HEK293 (cell line): Measurements from ENCODE around the gene BTBD18.
A peak's percentile ranks its signal among the peaks of the same experiment; 100 is the strongest.

Experiments
- BCL11A ChIP-seq: fragments of 450-650 bp; formaldehyde crosslinking; IDR thresholded peaks from 2 replicates; pipeline ENCODE4 v1.5.1; 2016; ENCODE audit warnings: low read depth, missing biosample characterization, missing genetic modification characterization
- SP3 ChIP-seq: fragments of 450-650 bp; formaldehyde crosslinking; IDR thresholded peaks from 2 replicates; pipeline ENCODE4 v1.5.1; 2016; ENCODE audit warnings: missing biosample characterization, missing genetic modification characterization
- SP7 ChIP-seq: fragments of 450-650 bp; formaldehyde crosslinking; IDR thresholded peaks from 2 replicates; pipeline ENCODE4 v1.5.1; 2016; ENCODE audit warnings: missing biosample characterization, missing genetic modification characterization
- ZBTB11 ChIP-seq: fragments of 450-650 bp; formaldehyde crosslinking; conservative IDR thresholded peaks from 2 replicates; pipeline ENCODE4 v1.5.1; 2016; ENCODE audit warnings: low read depth, missing biosample characterization, missing genetic modification characterization
- ZNF138 ChIP-seq: fragments of 450-650 bp; formaldehyde crosslinking; IDR thresholded peaks from 2 replicates; pipeline ENCODE4 v1.5.1; 2016; ENCODE audit warnings: missing biosample characterization, missing genetic modification characterization, borderline replicate concordance
- ZNF18 ChIP-seq: fragments of 450-650 bp; formaldehyde crosslinking; IDR thresholded peaks from 2 replicates; pipeline ENCODE4 v1.5.1; 2016; ENCODE audit warnings: missing biosample characterization, missing genetic modification characterization
- ZNF221 ChIP-seq: fragments of 450-650 bp; formaldehyde crosslinking; IDR thresholded peaks from 2 replicates; pipeline ENCODE4 v1.5.1; 2017; ENCODE audit warnings: missing biosample characterization, missing genetic modification characterization, borderline replicate concordance
- ZNF335 ChIP-seq: fragments of 450-650 bp; formaldehyde crosslinking; conservative IDR thresholded peaks from 2 replicates; pipeline ENCODE4 v1.5.1; 2016; ENCODE audit warnings: missing biosample characterization, missing genetic modification characterization
- ZNF362 ChIP-seq: fragments of 450-650 bp; formaldehyde crosslinking; IDR thresholded peaks from 2 replicates; pipeline ENCODE4 v1.5.1; 2016; ENCODE audit warnings: missing biosample characterization, missing genetic modification characterization
- ZNF555 ChIP-seq: fragments of 450-650 bp; formaldehyde crosslinking; conservative IDR thresholded peaks from 2 replicates; pipeline ENCODE4 v1.5.1; 2017; ENCODE audit warnings: missing biosample characterization, mild to moderate bottlenecking, missing genetic modification characterization, inconsistent platforms
- ZNF600 ChIP-seq: fragments of 450-650 bp; formaldehyde crosslinking; IDR thresholded peaks from 2 replicates; pipeline ENCODE4 v1.5.1; 2016; ENCODE audit warnings: missing biosample characterization, missing genetic modification characterization
- ZNF76 ChIP-seq: fragments of 450-650 bp; formaldehyde crosslinking; IDR thresholded peaks from 2 replicates; pipeline ENCODE4; 2016; ENCODE audit warnings: low read depth, missing biosample characterization, missing genetic modification characterization, borderline replicate concordance
- ZNF785 ChIP-seq: fragments of 450-650 bp; formaldehyde crosslinking; IDR thresholded peaks from 2 replicates; pipeline ENCODE4 v1.5.1; 2016; ENCODE audit warnings: missing biosample characterization, missing genetic modification characterization
- TF ChIP-seq, protein P1 (sequence below): fragments of 450-650 bp; formaldehyde crosslinking; IDR thresholded peaks from 2 replicates; pipeline ENCODE4 v1.5.1; 2016; ENCODE audit warnings: missing biosample characterization, missing genetic modification characterization
- TF ChIP-seq, protein P2 (sequence below): fragments of 450-650 bp; formaldehyde crosslinking; IDR thresholded peaks from 2 replicates; pipeline ENCODE4 v1.5.0; 2017; ENCODE audit warnings: missing biosample characterization, missing genetic modification characterization, borderline replicate concordance
- TF ChIP-seq, protein P3 (sequence below): fragments of 450-650 bp; formaldehyde crosslinking; IDR thresholded peaks from 2 replicates; pipeline ENCODE4 v1.5.1; 2016; ENCODE audit warnings: missing biosample characterization, missing genetic modification characterization
- TF ChIP-seq, protein P4 (sequence below): fragments of 450-650 bp; formaldehyde crosslinking; IDR thresholded peaks from 2 replicates; pipeline ENCODE4 v1.5.1; 2016; ENCODE audit warnings: missing biosample characterization, missing genetic modification characterization
- TF ChIP-seq, protein P5 (sequence below): fragments of 450-650 bp; formaldehyde crosslinking; IDR thresholded peaks from 2 replicates; pipeline ENCODE4 v1.5.1; 2016; ENCODE audit warnings: missing biosample characterization, missing genetic modification characterization

The BTBD18 gene

GRCh38 chr11:57773026-57773598, 21.5 kb upstream of the BTBD18 start (continued):
- TF ChIP-seq, protein P1, sequence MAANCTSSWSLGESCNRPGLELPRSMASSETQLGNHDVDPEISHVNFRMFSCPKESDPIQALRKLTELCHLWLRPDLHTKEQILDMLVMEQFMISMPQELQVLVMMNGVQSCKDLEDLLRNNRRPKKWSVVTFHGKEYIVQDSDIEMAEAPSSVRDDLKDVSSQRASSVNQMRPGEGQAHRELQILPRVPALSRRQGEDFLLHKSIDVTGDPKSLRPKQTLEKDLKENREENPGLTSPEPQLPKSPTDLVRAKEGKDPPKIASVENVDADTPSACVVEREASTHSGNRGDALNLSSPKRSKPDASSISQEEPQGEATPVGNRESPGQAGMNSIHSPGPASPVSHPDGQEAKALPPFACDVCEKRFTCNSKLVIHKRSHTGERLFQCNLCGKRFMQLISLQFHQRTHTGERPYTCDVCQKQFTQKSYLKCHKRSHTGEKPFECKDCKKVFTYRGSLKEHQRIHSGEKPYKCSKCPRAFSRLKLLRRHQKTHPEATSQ: 0 out of 2 replicates have a peak, but pooled peaks have one; percentile 29
- TF ChIP-seq BCL11A (no peak), ZNF335 (tag by site-specific recombination) (no peak), SP3 (tag by site-specific recombination) (no peak), ZNF138 (tag by site-specific recombination) (no peak), ZNF221 (tag by site-specific recombination) (no peak), ZBTB11 (no peak), ZNF18 (no peak), ZNF555 (tag by site-specific recombination) (no peak), ZNF785 (tag by site-specific recombination) (no peak), ZNF600 (tag by site-specific recombination) (no peak), SP7 (peak; percentile 38; the same call in 1 of the 2 replicates), ZNF76 (tag by site-specific recombination) (no peak), ZNF362 (tag by site-specific recombination) (peak; percentile 71)
- TF ChIP-seq, protein P2, sequence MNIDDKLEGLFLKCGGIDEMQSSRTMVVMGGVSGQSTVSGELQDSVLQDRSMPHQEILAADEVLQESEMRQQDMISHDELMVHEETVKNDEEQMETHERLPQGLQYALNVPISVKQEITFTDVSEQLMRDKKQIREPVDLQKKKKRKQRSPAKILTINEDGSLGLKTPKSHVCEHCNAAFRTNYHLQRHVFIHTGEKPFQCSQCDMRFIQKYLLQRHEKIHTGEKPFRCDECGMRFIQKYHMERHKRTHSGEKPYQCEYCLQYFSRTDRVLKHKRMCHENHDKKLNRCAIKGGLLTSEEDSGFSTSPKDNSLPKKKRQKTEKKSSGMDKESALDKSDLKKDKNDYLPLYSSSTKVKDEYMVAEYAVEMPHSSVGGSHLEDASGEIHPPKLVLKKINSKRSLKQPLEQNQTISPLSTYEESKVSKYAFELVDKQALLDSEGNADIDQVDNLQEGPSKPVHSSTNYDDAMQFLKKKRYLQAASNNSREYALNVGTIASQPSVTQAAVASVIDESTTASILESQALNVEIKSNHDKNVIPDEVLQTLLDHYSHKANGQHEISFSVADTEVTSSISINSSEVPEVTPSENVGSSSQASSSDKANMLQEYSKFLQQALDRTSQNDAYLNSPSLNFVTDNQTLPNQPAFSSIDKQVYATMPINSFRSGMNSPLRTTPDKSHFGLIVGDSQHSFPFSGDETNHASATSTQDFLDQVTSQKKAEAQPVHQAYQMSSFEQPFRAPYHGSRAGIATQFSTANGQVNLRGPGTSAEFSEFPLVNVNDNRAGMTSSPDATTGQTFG (tag by site-specific recombination): no peak
- TF ChIP-seq, protein P3, sequence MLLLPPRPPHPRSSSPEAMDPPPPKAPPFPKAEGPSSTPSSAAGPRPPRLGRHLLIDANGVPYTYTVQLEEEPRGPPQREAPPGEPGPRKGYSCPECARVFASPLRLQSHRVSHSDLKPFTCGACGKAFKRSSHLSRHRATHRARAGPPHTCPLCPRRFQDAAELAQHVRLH (tag by site-specific recombination): no peak
- TF ChIP-seq, protein P4, sequence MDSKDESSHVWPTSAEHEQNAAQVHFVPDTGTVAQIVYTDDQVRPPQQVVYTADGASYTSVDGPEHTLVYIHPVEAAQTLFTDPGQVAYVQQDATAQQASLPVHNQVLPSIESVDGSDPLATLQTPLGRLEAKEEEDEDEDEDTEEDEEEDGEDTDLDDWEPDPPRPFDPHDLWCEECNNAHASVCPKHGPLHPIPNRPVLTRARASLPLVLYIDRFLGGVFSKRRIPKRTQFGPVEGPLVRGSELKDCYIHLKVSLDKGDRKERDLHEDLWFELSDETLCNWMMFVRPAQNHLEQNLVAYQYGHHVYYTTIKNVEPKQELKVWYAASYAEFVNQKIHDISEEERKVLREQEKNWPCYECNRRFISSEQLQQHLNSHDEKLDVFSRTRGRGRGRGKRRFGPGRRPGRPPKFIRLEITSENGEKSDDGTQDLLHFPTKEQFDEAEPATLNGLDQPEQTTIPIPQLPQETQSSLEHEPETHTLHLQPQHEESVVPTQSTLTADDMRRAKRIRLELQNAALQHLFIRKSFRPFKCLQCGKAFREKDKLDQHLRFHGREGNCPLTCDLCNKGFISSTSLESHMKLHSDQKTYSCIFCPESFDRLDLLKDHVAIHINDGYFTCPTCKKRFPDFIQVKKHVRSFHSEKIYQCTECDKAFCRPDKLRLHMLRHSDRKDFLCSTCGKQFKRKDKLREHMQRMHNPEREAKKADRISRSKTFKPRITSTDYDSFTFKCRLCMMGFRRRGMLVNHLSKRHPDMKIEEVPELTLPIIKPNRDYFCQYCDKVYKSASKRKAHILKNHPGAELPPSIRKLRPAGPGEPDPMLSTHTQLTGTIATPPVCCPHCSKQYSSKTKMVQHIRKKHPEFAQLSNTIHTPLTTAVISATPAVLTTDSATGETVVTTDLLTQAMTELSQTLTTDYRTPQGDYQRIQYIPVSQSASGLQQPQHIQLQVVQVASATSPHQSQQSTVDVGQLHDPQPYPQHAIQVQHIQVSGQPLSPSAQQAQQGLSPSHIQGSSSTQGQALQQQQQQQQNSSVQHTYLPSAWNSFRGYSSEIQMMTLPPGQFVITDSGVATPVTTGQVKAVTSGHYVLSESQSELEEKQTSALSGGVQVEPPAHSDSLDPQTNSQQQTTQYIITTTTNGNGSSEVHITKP (tag by site-specific recombination): no peak
- TF ChIP-seq, protein P5, sequence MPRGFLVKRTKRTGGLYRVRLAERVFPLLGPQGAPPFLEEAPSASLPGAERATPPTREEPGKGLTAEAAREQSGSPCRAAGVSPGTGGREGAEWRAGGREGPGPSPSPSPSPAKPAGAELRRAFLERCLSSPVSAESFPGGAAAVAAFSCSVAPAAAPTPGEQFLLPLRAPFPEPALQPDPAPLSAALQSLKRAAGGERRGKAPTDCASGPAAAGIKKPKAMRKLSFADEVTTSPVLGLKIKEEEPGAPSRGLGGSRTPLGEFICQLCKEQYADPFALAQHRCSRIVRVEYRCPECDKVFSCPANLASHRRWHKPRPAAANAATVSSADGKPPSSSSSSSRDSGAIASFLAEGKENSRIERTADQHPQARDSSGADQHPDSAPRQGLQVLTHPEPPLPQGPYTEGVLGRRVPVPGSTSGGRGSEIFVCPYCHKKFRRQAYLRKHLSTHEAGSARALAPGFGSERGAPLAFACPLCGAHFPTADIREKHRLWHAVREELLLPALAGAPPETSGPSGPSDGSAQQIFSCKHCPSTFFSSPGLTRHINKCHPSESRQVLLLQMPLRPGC: no peak
